ENCODE results near the gene CAPN2.

CAPN2 gene

GRCh38 chr1:223774134-223774814 is 61.9 kb downstream of the CAPN2 start:
- H3K27ac ChIP-seq = no peak overlapping the region
- TF ChIP-seq ZFX (IDR thresholded peaks at IDR 0.05) (no peak), CTCF (conservative IDR thresholded peaks at IDR 0.05) (no peak)

- TF ChIP-seq ZFX (IDR thresholded peaks at IDR 0.05) = no peak
- no peak for TF ChIP-seq CTCF (conservative IDR thresholded peaks at IDR 0.05)
- no peak overlapping the region for H3K27ac ChIP-seq
These were observed 62.7 kb downstream of the CAPN2 start for GRCh38 chr1:223775054-223775453.

GRCh38 chr1:223775711-223776074 is 63.4 kb downstream of the CAPN2 start:
- H3K27ac ChIP-seq = no peak overlapping the region
- no peak for TF ChIP-seq ZFX (IDR thresholded peaks at IDR 0.05)
- TF ChIP-seq CTCF (conservative IDR thresholded peaks at IDR 0.05) = no peak

- no peak for TF ChIP-seq CTCF (conservative IDR thresholded peaks at IDR 0.05)
- no peak overlapping the region for H3K27ac ChIP-seq
These were observed 63.9 kb downstream of the CAPN2 start for GRCh38 chr1:223776075-223776814.

GRCh38 chr1:223776826-223777454 is 64.6 kb downstream of the CAPN2 start:
- no peak for TF ChIP-seq ZFX (IDR thresholded peaks at IDR 0.05)
- no peak for TF ChIP-seq CTCF (conservative IDR thresholded peaks at IDR 0.05)
- H3K27ac ChIP-seq = no peak overlapping the region

GRCh38 chr1:223780318-223780717 is 68.0 kb downstream of the CAPN2 start:
- no peak for TF ChIP-seq ZFX (IDR thresholded peaks at IDR 0.05)
- no peak for TF ChIP-seq CTCF (conservative IDR thresholded peaks at IDR 0.05)
- no peak overlapping the region for H3K27ac ChIP-seq

GRCh38 chr1:223780949-223781348 is 68.6 kb downstream of the CAPN2 start:
- TF ChIP-seq ZFX (IDR thresholded peaks at IDR 0.05) (no peak), CTCF (conservative IDR thresholded peaks at IDR 0.05) (no peak)
- no peak overlapping the region for H3K27ac ChIP-seq

Data from C4-2B (cell line).